Stimulated activated CD8-positive, alpha-beta memory T cell treated with anti-CD3 and anti-CD28 coated beads, Interleukin-7, amount 100 ng/mL, for 24 hours (primary cell): ENCODE data around the gene PRDM4.

Source experiments
- DNase-seq: peaks from one replicate; pipeline ENCODE4 v3.0.0-alpha.2; 2020; ENCODE audit warnings: low read depth

The PRDM4 gene

GRCh38 chr12:107685360-107686248 lies 75.3 kb downstream of the PRDM4 start, which contains the start of gene PWP1:
TSS of gene PWP1 (plus strand) at chr12:107685799. CDS start at chr12:107685900, 101 bp downstream.
- peak; percentile 89 for DNase-seq

GRCh38 chr12:107684990-107685359 lies 76.0 kb downstream of the PRDM4 start:
- no peak for DNase-seq

GRCh38 chr12:107684029-107684795 lies 76.7 kb downstream of the PRDM4 start:
- DNase-seq = no peak
